Fibroblast of the aortic adventitia (primary cell): Measurements from ENCODE around the gene LARP4B. TPM values are rescaled to one million over a fixed set of nuclear protein-coding genes. Genes with fewer than 3 reads are reported as not detected.

ENCODE experiments used
- DNase-seq: peaks from one replicate; pipeline ENCODE4 v3.0.0-alpha.2; 2010; ENCODE audit warnings: low read depth
- H3K4me3 ChIP-seq: 2 replicates; pipeline ENCODE4 v1.5.1; 2011; ENCODE audit warnings: low read depth, mild to moderate bottlenecking, control low read depth, low read length, moderate library complexity
- CTCF ChIP-seq: IDR thresholded peaks from 2 replicates; pipeline ENCODE4 v1.5.1; 2011; ENCODE audit warnings: mild to moderate bottlenecking, low read length, control low read depth, inconsistent platforms; ENCODE audit not compliant: insufficient read depth
- total RNA-seq: library from RNA; depleted of rRNA; stranded (reverse); fragments of >200 nt; gene quantifications from 2 replicates; pipeline ENCODE4 v1.2.3, GENCODE V29; 2012; ENCODE audit warnings: low replicate concordance

LARP4B gene
- total RNA-seq, 1 donor: 38.7 TPM

GRCh38 chr10:807958-808353 lies 123.5 kb downstream of the LARP4B start:
- H3K4me3 ChIP-seq: no peak overlapping the region
- DNase-seq: no peak
- TF ChIP-seq CTCF: no peak

- TF ChIP-seq CTCF: no peak
- DNase-seq: no peak
- no peak overlapping the region for H3K4me3 ChIP-seq
Measured at GRCh38 chr10:807163-807957, 124.1 kb downstream of the LARP4B start.

GRCh38 chr10:806451-807162 lies 124.9 kb downstream of the LARP4B start:
- no peak overlapping the region for H3K4me3 ChIP-seq
- no peak for DNase-seq
- TF ChIP-seq CTCF: no peak

- DNase-seq: no peak
- H3K4me3 ChIP-seq: no peak overlapping the region
- no peak for TF ChIP-seq CTCF
Measured at GRCh38 chr10:805620-806305, 125.7 kb downstream of the LARP4B start.

GRCh38 chr10:804787-805619 lies 126.5 kb downstream of the LARP4B start:
- no peak for TF ChIP-seq CTCF
- no peak for DNase-seq
- no peak overlapping the region for H3K4me3 ChIP-seq

- no peak for TF ChIP-seq CTCF
- DNase-seq: no peak
- no peak overlapping the region for H3K4me3 ChIP-seq
Measured at GRCh38 chr10:804191-804781, 127.2 kb downstream of the LARP4B start.
